ENCODE results near the gene ACACB.
A peak's percentile ranks its signal among the peaks of the same experiment; 100 is the strongest.

Gene ACACB

DNA sequence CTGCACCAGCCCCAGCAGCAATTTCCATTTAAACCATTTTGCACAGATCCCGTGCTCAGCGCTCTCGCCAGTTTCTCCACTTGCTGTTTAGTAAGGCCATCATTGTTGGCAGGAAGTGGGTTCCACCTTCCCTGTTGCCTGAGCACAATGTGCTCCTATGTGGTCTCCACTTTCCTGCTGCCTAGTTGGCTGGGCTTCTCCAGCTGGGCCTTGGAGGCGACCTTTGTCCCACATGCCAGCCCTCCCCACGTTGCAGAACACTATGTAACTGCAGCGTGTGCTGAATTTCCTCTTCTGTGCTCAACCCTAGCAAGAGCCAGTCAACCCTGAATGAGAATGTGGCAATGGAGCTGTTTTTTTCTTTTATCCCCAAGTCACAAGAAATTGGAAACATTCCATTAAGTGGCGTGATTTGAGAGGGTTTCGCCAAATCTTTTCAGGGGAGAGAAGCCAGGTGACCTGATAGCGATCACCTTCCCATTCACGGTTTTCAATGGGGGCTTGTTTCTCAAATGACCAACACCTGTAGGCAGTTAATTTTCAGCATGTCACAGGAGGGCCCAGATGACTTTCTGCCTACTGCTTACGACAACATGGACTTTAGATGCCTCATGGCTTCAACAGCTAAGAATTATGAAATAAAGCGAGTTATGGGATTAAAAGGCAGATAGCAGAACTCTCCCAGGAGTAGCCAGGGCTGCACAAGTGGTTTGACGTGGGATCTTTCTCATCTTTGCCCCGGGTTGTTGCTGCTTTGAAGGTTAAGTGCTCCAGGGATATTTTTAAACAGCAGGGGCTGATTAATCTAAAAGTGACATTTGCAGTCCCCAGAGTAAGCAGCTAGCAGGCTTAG is at the start of gene ACACB:
TSS of gene ACACB (plus strand) at position 830 of the 853 bp plus-strand sequence. CDS start 22,819 bp downstream, outside the sequence.
- DNase-seq: no peak

- no peak for DNase-seq
These were observed 46.8 kb upstream of the ACACB start for GRCh38 chr12:109069307-109070271.

DNA sequence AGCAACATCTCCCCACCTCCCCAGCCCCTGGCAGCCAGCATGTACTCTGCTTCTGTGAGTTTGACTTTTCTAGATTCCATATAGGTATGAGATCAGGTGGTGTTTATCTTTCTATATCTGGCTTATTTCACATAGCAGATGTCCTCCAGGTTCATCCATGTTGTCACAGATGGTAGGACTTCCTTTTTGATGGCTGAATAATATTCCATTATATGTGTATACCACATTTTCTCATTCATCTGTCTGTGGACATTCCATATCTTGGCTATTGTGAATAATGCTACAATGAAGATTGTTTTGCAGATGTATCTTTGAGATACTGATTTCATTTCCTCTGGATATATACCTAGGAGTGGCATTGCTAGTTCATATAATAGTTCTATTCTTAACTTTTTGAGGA is 41.5 kb upstream of the ACACB start:
- no peak for DNase-seq

- no peak for DNase-seq
These were observed 33.6 kb upstream of the ACACB start for GRCh38 chr12:109082751-109083150.

GRCh38 chr12:109084425-109084824 is 32.0 kb upstream of the ACACB start:
- no peak for DNase-seq

GRCh38 chr12:109085590-109085989 is 30.8 kb upstream of the ACACB start:
- no peak for DNase-seq

GRCh38 chr12:109087250-109087649 is 29.1 kb upstream of the ACACB start:
- DNase-seq: no peak

GRCh38 chr12:109088818-109089217 is 27.6 kb upstream of the ACACB start:
- DNase-seq: no peak

DNA sequence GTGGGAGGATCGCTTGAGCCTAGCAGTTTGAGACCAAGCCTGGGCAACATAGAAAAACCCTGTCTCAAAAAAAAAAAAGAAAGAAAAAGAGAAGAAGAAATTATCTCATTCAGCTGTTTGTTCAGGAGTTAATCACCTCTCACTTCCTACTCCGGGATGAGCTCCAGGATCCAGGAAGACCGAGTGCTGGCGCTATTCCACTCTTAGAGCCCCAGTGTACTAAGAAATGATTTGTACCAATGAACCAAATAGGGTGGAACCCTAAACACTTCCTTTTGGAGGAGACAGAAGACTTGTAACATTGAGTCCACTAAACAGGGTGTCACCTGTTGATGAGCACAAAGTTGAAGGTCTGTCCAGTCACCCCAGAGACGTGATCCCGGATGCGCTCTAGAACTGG is 26.7 kb upstream of the ACACB start:
- DNase-seq: no peak

DNA sequence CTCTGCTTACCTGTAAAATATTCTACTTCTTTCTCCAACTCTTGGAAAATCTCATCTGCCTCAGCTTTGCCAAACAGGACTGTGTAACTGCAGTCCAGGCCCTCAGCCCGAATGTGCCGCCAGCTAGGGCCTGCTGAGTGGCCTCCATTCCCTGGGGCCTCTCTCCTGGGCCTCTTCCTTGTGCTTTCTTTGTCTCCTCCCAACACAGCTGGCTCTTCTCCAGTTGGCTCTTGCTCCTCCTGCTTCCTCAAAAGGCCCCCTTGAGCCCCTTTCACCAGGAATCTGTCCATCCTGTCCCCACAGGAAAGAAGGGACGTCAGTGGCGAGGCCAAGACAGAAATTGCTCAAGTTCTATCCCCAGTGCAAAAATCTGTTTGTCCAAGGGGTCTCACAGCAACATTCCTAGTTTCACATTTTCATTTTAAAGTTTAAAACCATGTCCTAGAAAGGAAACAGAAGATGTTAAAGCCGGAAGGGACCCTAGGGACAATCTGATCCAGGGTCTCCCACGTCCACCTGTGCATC is 23.8 kb upstream of the ACACB start:
- DNase-seq: no peak

DNA sequence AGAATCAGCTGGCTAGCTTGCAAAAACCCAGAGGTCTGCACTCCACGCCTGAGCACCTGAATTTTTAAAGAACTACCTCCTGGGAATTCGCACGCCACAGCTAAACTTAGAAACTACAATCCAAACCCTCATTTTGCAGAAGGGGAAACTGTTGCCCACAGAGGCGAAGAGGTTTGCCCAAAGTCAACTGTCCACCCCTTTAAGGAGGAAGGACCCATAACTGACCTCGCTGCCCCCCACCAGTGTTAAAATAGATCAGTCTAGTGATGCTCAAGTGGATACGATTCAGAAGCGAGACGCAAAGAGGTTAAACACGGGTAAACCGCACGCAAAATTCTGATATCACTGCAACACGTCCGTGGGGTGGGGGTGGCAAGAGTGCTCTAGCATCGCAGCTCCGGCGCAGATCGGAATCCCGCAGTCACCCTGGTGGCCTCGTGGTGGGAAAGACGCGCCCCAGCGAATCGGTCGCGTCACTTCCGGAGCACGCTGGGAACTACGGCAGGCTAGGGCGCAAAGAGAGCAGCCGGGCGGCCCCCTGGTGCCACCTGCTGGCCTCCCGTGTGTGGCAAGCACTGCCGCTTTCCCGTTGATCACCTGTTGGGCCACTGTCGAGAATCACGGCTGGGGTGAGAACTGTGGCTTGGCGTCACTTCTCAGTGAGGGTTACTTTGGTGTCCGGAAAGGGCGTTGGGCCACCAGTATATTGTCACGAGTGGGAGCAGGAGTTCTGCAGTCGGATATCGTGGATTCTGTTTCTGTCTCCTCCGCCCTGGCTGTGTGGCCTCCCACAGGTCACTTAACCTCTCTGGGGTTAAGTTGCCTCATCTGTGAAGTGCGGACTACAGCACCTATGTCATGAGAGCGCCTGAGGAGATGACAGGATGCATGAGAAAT is 23.1 kb upstream of the ACACB start, which contains the start of gene ALKBH2:
TSS of gene ALKBH2 (minus strand) at position 451 of the 897 bp plus-strand sequence. CDS start 686 bp downstream, outside the sequence.
- DNase-seq: peak; percentile 64

DNA sequence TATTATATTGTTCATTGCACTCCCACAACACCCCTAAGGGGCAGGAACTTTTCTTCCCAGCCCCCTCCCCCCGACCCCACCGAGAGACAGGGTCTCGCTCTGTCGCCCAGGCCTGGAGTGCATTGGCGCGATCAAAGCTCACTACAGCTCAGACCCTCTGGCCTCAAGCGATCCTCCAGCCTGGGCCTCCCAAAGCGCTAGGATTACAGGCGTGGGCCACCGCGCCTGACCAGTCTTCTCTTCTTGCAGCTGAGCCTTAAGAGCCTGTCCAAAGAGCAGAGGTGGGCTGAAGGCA is 19.3 kb upstream of the ACACB start:
- DNase-seq: no peak

GRCh38 chr12:109097435-109098182 is 18.8 kb upstream of the ACACB start, which contains the start of gene UNG:
Gene UNG, plus strand, starts transcription at chr12:109097597. Its CDS starts 83 bp downstream, at chr12:109097680.
- DNase-seq: peak; percentile 72

DNA sequence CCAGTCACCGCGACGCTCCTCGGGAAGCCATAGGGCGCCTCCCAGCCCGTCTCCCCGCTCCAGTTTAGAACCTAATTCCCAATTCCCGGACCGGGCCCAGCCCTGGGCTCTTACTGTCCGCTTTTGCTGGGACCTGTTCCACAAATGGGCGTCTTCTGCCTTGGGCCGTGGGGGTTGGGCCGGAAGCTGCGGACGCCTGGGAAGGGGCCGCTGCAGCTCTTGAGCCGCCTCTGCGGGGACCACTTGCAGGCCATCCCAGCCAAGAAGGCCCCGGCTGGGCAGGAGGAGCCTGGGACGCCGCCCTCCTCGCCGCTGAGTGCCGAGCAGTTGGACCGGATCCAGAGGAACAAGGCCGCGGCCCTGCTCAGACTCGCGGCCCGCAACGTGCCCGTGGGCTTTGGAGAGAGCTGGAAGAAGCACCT is 18.2 kb upstream of the ACACB start:
- no peak for DNase-seq

DNA sequence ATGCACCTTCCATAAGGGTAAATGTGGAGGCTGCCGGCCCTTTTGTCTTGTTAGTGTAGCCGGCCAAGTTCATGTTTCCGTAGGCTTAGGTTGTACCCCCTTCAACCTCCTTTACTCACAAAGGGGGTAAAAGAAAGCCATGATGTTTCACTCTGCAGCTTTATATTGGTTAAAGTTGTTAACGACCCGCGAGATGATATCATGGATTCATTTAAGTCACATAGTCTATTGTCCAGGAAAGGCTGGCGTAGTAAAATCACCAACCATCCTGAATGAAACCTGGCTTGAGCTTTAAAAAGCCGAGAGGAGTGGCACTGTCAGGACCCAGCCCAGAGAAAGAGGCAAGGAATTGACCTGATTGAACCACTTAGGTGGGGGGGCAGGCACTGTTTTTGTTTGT is 17.7 kb upstream of the ACACB start:
- DNase-seq: no peak

DNA sequence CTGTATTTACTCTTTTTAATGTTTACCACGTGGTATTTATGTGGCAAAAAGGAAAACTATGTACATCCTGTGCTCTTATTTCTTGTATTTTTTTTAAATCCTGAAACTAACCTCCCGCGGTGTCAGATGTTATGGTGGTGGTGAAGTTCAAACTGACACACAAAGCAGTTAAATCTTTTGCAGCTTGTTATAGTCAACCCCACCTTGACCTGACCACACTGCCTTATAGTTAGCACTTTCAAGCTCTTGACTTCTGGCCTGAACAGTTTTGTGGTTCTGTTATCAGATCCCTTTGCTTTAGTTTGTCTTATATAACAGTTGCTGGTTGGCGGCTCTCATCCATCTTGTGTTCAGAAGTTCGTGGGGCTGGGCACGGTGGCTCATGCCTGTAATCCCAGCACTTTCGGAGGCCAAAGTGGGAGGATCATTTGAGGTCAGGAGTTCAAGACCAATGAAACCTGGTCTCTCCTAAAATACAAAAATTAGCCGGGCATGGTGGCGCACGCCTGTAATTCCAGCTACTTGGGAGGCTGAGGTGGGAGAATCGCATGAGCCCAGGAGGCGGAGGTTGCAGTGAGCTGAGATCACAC is 16.9 kb upstream of the ACACB start:
- DNase-seq: no peak

DNA sequence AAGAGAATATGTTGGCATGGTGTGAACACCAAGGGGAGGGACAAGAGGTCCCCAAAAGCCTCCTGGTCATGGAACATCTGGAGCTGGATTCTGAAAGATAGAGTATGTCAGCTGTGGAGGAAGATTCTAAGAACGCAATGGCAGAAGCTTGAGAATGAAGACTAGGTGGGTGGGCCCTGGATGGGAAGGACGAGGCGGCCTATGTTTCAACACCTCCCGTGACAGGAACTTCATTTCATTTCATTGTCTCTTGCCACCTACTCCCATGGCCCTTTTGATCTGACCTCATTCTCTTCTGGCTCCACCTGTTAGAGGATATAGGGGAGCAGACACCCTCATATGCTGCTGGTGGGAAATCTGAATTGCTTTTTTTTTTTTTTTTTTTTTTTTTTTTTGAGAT is 15.6 kb upstream of the ACACB start:
- DNase-seq: no peak

- DNase-seq: no peak
These were observed 13.9 kb upstream of the ACACB start for GRCh38 chr12:109102491-109102890.

- no peak for DNase-seq
These were observed 11.2 kb upstream of the ACACB start for GRCh38 chr12:109105176-109105575.

DNA sequence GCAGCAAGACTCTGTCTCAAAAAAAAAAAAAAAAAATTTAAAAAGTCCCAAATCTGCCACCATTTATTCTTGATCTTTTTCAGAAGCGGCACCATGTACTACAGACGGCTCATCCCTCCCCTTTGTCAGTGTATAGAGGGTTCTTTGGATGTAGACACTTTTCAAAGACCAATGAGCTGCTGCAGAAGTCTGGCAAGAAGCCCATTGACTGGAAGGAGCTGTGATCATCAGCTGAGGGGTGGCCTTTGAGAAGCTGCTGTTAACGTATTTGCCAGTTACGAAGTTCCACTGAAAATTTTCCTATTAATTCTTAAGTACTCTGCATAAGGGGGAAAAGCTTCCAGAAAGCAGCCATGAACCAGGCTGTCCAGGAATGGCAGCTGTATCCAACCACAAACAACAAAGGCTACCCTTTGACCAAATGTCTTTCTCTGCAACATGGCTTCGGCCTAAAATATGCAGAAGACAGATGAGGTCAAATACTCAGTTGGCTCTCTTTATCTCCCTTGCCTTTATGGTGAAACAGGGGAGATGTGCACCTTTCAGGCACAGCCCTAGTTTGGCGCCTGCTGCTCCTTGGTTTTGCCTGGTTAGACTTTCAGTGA is 6.5 kb upstream of the ACACB start:
- DNase-seq: no peak

All from DMS 273 treated with DMSO at 0.1 percent for 48 hours (cell line).